BJ (cell line): ENCODE data around the gene EIF3L. TPM values are rescaled to one million over a fixed set of nuclear protein-coding genes. Genes with fewer than 3 reads are reported as not detected.
A peak's percentile ranks its signal among the peaks of the same experiment; 100 is the strongest.

Source experiments
- CTCF ChIA-PET: fragments of 350-600 bp; formaldehyde crosslinking; extraction: SDS; loops from one replicate; lab custom pipeline; 2021; ENCODE audit warnings: antibody characterized with exemption, inconsistent platforms; lab: Yijun Ruan, JAX
- POLR2A ChIA-PET: fragments of 300-600 bp; sonication (Branson Sonifier 250); formaldehyde crosslinking; extraction: SDS; loops from one replicate; lab custom pipeline; 2021; ENCODE audit warnings: antibody characterized with exemption; lab: Charles Lee
- DNase-seq: peaks from one replicate; pipeline ENCODE4 v3.0.0-alpha.2; 2011; ENCODE audit warnings: low read depth
- H3K27me3 ChIP-seq: 2 replicates; pipeline ENCODE4 v1.6.0; 2011; ENCODE audit warnings: low read length; ENCODE audit not compliant: control insufficient read depth, insufficient read depth
- H3K36me3 ChIP-seq: 2 replicates; pipeline ENCODE4 v1.5.1; 2011; ENCODE audit warnings: low read length; ENCODE audit not compliant: control insufficient read depth, insufficient read depth
- H3K4me3 ChIP-seq: 2 replicates; pipeline ENCODE4 v1.5.1; 2011; ENCODE audit warnings: low read depth, mild to moderate bottlenecking, control low read depth, low read length
- polyA plus RNA-seq: library from polyadenylated mRNA; depleted of rRNA; stranded (reverse); fragments of >200 nt; gene quantifications from 2 replicates; pipeline ENCODE4 v1.2.3, GENCODE V29; 2011
- TF ChIP-seq, protein P1 (sequence below): IDR thresholded peaks from 2 replicates; pipeline ENCODE4 v1.5.1; 2011; ENCODE audit warnings: low read depth, mild to moderate bottlenecking, control low read depth, inconsistent platforms, low read length, moderate library complexity; ENCODE audit not compliant: insufficient read depth

The EIF3L gene
- polyA plus RNA-seq, 1 experiment: 705 TPM

DNA sequence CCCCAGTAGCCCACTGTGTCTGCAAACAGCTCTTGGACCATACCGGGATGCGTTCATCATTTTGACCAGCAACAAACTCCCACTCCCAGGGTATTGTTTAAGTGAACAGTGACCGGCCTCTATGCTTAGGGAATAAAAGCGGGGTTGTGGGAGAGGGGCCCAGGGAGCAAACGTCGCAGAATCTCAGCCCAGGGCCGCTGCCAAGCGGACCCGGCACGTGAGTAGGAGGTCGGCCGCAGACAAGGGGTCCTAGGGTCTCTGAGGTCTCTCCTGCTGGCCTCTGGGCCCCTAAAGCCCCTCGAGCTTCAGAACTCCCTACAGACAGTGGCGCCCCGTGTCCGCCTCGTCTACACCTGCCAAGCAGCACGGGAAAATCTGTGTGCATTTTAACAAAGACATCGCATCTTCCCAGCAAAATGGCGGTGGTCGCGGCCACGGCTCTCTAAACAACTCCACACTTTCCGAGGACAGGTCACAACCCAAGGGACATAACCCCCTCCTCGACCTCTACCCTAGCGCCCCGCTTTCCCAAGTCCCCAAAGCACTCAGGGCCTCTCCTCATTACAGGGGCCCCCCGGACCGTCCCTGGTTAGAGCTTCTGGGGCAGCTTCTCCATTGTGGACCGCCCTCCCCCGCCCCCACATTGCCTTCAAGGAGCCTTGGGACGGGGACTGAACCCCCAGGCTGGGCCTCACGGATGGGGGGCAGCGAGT is 45.4 kb upstream of the EIF3L start:
- CTCF ChIA-PET: interaction anchor here (1.7 kb wide), 1 partner anchor 11 kb away, joined by 7 read pairs; no protein-coding TSS in a partner anchor
- Histone ChIP-seq H3K36me3 (no peaks in the 10 kb centered on the region), H3K27me3 (no peaks in the 10 kb centered on the region), H3K4me3 (no peak overlapping the region)
- POLR2A ChIA-PET: no interaction called here
- TF ChIP-seq, protein P1, sequence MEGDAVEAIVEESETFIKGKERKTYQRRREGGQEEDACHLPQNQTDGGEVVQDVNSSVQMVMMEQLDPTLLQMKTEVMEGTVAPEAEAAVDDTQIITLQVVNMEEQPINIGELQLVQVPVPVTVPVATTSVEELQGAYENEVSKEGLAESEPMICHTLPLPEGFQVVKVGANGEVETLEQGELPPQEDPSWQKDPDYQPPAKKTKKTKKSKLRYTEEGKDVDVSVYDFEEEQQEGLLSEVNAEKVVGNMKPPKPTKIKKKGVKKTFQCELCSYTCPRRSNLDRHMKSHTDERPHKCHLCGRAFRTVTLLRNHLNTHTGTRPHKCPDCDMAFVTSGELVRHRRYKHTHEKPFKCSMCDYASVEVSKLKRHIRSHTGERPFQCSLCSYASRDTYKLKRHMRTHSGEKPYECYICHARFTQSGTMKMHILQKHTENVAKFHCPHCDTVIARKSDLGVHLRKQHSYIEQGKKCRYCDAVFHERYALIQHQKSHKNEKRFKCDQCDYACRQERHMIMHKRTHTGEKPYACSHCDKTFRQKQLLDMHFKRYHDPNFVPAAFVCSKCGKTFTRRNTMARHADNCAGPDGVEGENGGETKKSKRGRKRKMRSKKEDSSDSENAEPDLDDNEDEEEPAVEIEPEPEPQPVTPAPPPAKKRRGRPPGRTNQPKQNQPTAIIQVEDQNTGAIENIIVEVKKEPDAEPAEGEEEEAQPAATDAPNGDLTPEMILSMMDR: no peak
- DNase-seq: no peak

DNA sequence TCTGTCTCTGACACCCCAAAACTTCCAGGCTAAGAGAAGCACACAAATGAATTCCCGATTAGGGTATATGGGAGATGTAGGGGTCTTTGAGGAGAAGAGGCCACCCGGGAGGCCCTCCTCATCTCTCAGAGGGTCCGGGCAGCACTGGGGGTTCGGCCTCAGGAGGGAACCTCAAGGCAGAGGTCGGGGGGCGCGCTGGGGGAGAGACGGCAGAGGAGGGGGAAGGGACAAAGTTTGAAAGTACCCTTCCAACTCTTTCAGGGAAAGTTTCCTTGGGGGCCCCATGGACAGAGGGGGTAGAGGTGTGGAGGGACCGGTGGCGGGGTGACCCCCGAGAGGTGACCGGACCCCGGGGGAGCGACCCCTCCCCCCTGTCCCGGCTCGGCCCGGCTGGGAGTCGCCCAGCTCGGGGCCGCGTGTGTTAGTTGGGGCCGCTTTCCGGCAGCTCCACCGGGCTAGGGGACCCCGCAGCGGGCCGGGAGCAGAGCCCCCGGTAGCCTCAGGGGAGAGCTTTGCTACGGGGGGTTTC is 44.8 kb upstream of the EIF3L start:
- DNase-seq: no peak
- ChIA-PET CTCF (interaction anchor here (0.8 to 1.5 kb wide), 4 partner anchors 13 to 162 kb away, joined by 3 to 5 read pairs (median 3); no protein-coding TSS in a partner anchor), POLR2A (interaction anchor here (0.6 to 0.9 kb wide), 2 partner anchors 121 to 242 kb away, joined by 5 to 8 read pairs; no protein-coding TSS in a partner anchor)

DNA sequence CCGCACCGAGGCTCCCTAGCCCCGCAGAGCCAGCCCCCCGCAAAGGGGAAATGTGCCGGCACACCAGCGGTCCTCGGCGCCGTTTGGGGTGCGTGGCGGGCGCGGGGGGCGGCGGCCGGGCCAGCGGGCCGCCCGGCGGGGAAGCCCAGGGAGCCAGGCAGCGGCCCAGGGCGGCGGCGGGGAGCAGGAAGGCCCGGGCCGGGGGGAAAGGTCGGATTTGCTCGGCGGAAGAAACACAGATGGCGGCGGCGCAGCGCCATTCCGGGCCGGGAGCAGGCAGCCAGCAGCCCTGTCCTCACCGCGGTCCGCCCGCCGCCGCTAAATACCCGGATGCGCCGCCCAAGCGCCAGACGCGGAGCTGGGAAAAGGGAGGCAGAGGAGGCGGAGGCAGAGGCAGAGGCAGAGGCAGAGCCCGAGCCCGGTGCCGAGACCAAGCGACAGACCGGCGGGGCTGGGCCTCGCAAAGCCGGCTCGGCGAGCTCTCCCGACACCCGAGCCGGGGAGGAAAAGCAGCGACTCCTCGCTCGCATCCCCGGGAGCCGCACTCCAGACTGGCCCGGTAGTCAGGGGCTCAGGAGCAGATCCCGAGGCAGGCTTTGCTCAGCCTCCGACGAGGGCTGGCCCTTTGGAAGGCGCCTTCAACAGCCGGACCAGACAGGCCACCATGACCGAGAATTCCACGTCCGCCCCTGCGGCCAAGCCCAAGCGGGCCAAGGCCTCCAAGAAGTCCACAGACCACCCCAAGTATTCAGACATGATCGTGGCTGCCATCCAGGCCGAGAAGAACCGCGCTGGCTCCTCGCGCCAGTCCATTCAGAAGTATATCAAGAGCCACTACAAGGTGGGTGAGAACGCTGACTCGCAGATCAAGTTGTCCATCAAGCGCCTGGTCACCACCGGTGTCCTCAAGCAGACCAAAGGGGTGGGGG is 44.1 kb upstream of the EIF3L start:
- POLR2A ChIA-PET: interaction anchor here (0.6 to 0.9 kb wide), 3 partner anchors 39 to 242 kb away, joined by 3 to 8 read pairs (median 5); partner anchors contain the start of gene ANKRD54
- TF ChIP-seq, protein P1: no peak
- Histone ChIP-seq H3K27me3 (no peaks in the 10 kb centered on the region), H3K4me3 (peak overlapping the region; percentile 61), H3K36me3 (no peaks in the 10 kb centered on the region)
- DNase-seq: no peak
- CTCF ChIA-PET: interaction anchor here (0.8 to 1.5 kb wide), 5 partner anchors 12 to 213 kb away, joined by 3 to 5 read pairs (median 3); no protein-coding TSS in a partner anchor

More for the DNA sequence above, 44.8 kb upstream of the EIF3L start:
- TF ChIP-seq, protein P1: no peak
- Histone ChIP-seq H3K27me3 (no peaks in the 10 kb centered on the region), H3K36me3 (no peaks in the 10 kb centered on the region), H3K4me3 (peak overlapping the region; percentile 61)

DNA sequence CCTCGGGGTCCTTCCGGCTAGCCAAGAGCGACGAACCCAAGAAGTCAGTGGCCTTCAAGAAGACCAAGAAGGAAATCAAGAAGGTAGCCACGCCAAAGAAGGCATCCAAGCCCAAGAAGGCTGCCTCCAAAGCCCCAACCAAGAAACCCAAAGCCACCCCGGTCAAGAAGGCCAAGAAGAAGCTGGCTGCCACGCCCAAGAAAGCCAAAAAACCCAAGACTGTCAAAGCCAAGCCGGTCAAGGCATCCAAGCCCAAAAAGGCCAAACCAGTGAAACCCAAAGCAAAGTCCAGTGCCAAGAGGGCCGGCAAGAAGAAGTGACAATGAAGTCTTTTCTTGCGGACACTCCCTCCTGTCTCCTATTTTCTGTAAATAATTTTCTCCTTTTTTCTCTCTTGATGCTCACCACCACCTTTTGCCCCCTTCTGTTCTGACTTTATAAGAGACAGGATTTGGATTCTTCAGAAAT is 43.4 kb upstream of the EIF3L start:
- TF ChIP-seq, protein P1: no peak
- Histone ChIP-seq H3K36me3 (no peaks in the 10 kb centered on the region), H3K27me3 (no peaks in the 10 kb centered on the region), H3K4me3 (peak overlapping the region; percentile 61)
- ChIA-PET CTCF (interaction anchor here (1.0 to 1.5 kb wide), 2 partner anchors 50 to 213 kb away, joined by 3 read pairs; no protein-coding TSS in a partner anchor), POLR2A (interaction anchor here (0.8 kb wide), 1 partner anchor 38 kb away, joined by 3 read pairs; the partner anchor contains the start of gene ANKRD54)
- no peak for DNase-seq
